HL-60 (cell line): ENCODE measurements around the gene CACNA1C.

Source experiments
- GABPA ChIP-seq: IDR thresholded peaks from 2 replicates; pipeline ENCODE4 v1.6.1; 2012; ENCODE audit warnings: low read depth
- POLR2AphosphoS5 ChIP-seq: IDR thresholded peaks from 2 replicates; pipeline ENCODE4 v1.6.1; 2012; ENCODE audit warnings: low read depth
- SPI1 ChIP-seq: IDR thresholded peaks from 2 replicates; pipeline ENCODE4 v1.6.1; 2012; ENCODE audit warnings: low read depth, mild to moderate bottlenecking, borderline replicate concordance
- TF ChIP-seq, protein P1 (sequence below): IDR thresholded peaks from 2 replicates; pipeline ENCODE4 v1.6.1; 2012; ENCODE audit warnings: low read depth; ENCODE audit not compliant: insufficient replicate concordance
- TF ChIP-seq, protein P2 (sequence below): IDR thresholded peaks from one replicate; pipeline ENCODE4 v1.5.1; 2011; ENCODE audit warnings: low read length, control low read depth, inconsistent platforms; ENCODE audit not compliant: insufficient read depth

DNA sequence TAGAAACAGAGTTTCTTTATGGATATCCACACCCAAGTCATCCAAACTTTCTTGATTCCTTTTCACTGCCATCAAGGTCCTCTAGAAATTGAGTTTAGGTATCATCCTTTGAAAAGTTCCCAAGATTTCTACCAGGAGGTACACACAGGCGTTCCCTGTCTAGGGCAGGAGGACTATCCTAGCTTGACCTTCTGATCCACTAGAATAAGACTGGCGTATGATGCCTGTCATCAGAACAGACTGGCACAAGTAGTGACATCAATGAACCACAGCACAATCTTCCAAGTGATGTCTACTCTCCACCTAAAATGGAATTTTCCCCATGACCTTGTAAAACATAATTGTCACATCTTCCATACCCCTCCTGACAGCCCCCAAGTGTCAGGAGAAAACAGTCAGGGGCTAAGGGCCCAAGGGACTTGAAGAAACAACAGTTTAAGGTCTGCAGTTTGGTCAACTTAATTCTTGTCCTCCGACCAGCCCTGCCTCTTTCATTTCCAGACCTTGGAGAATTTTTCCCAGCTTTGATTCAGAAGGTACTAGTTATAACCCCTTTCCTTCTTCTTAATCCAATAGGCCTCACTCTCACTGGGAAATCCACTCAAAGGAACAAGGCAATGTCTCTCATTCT lies 641.3 kb downstream of the CACNA1C start:
- TF ChIP-seq, protein P1, sequence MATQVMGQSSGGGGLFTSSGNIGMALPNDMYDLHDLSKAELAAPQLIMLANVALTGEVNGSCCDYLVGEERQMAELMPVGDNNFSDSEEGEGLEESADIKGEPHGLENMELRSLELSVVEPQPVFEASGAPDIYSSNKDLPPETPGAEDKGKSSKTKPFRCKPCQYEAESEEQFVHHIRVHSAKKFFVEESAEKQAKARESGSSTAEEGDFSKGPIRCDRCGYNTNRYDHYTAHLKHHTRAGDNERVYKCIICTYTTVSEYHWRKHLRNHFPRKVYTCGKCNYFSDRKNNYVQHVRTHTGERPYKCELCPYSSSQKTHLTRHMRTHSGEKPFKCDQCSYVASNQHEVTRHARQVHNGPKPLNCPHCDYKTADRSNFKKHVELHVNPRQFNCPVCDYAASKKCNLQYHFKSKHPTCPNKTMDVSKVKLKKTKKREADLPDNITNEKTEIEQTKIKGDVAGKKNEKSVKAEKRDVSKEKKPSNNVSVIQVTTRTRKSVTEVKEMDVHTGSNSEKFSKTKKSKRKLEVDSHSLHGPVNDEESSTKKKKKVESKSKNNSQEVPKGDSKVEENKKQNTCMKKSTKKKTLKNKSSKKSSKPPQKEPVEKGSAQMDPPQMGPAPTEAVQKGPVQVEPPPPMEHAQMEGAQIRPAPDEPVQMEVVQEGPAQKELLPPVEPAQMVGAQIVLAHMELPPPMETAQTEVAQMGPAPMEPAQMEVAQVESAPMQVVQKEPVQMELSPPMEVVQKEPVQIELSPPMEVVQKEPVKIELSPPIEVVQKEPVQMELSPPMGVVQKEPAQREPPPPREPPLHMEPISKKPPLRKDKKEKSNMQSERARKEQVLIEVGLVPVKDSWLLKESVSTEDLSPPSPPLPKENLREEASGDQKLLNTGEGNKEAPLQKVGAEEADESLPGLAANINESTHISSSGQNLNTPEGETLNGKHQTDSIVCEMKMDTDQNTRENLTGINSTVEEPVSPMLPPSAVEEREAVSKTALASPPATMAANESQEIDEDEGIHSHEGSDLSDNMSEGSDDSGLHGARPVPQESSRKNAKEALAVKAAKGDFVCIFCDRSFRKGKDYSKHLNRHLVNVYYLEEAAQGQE = no peak
- TF ChIP-seq, protein P2, sequence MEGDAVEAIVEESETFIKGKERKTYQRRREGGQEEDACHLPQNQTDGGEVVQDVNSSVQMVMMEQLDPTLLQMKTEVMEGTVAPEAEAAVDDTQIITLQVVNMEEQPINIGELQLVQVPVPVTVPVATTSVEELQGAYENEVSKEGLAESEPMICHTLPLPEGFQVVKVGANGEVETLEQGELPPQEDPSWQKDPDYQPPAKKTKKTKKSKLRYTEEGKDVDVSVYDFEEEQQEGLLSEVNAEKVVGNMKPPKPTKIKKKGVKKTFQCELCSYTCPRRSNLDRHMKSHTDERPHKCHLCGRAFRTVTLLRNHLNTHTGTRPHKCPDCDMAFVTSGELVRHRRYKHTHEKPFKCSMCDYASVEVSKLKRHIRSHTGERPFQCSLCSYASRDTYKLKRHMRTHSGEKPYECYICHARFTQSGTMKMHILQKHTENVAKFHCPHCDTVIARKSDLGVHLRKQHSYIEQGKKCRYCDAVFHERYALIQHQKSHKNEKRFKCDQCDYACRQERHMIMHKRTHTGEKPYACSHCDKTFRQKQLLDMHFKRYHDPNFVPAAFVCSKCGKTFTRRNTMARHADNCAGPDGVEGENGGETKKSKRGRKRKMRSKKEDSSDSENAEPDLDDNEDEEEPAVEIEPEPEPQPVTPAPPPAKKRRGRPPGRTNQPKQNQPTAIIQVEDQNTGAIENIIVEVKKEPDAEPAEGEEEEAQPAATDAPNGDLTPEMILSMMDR = no peak
- TF ChIP-seq SPI1 (no peak), GABPA (no peak), POLR2AphosphoS5 (no peak)
